Astrocyte (in vitro differentiated cells and primary cell): Measurements from ENCODE around the gene ELMO1. TPM values are rescaled to one million over a fixed set of nuclear protein-coding genes. Genes with fewer than 3 reads are reported as not detected.

ENCODE experiments used
- DNase-seq: peaks from one replicate; pipeline ENCODE4 v3.0.0-alpha.2; 2010; ENCODE audit warnings: low read depth
- FAIRE-seq: peaks from 2 replicates; lab custom pipeline; 2011; peaks lifted over from hg19 to GRCh38; lab: Jason Lieb, UNC
- H2AFZ ChIP-seq: 2 replicates; pipeline ENCODE4 v1.6.0; 2012; ENCODE audit warnings: low read depth, low read length, inconsistent platforms
- H3K27ac ChIP-seq: 2 replicates; pipeline ENCODE4 v1.5.1; 2011; ENCODE audit warnings: low read depth, low read length, inconsistent platforms
- H3K27me3 ChIP-seq: 2 replicates; pipeline ENCODE4 v1.6.0; 2011; ENCODE audit warnings: low read length, inconsistent platforms; ENCODE audit not compliant: insufficient read depth
- H3K36me3 ChIP-seq: 2 replicates; pipeline ENCODE4 v1.5.1; 2011; ENCODE audit warnings: low read length, inconsistent platforms; ENCODE audit not compliant: insufficient read depth
- H3K4me1 ChIP-seq: 2 replicates; pipeline ENCODE4 v1.5.1; 2011; ENCODE audit warnings: low read length, inconsistent platforms; ENCODE audit not compliant: insufficient read depth
- H3K4me2 ChIP-seq: 2 replicates; pipeline ENCODE4 v1.6.0; 2012; ENCODE audit warnings: low read length, inconsistent platforms
- H3K4me3 ChIP-seq: 2 replicates; pipeline ENCODE4 v1.5.1; 2011; ENCODE audit warnings: low read depth, mild to moderate bottlenecking, low read length, inconsistent platforms; ENCODE audit not compliant: insufficient read depth
- H3K79me2 ChIP-seq: 2 replicates; pipeline ENCODE4 v1.6.0; 2012; ENCODE audit warnings: mild to moderate bottlenecking, low read length, inconsistent platforms; ENCODE audit not compliant: insufficient read depth
- H3K9ac ChIP-seq: 2 replicates; pipeline ENCODE4 v1.6.0; 2012; ENCODE audit warnings: mild to moderate bottlenecking, low read length, inconsistent platforms
- H3K9me3 ChIP-seq: 2 replicates; pipeline ENCODE4 v1.5.1; 2012; ENCODE audit warnings: low read depth, mild to moderate bottlenecking, low read length, inconsistent platforms; ENCODE audit not compliant: insufficient read depth
- H4K20me1 ChIP-seq: 2 replicates; pipeline ENCODE4 v1.6.0; 2012; ENCODE audit warnings: low read length, inconsistent platforms; ENCODE audit not compliant: insufficient read depth
- H3K27ac Mint-ChIP-seq: one replicate; pipeline ENCODE4 v1.8.0; 2021; ENCODE audit warnings: mild to moderate bottlenecking, mixed read lengths; ENCODE audit not compliant: unreplicated experiment
- H3K27me3 Mint-ChIP-seq: one replicate; pipeline ENCODE4 v1.8.0; 2021; ENCODE audit warnings: low read depth, mixed read lengths; ENCODE audit not compliant: unreplicated experiment
- H3K36me3 Mint-ChIP-seq: one replicate; pipeline ENCODE4 v1.8.0; 2021; ENCODE audit warnings: low read depth, mixed read lengths; ENCODE audit not compliant: unreplicated experiment
- H3K4me1 Mint-ChIP-seq: one replicate; pipeline ENCODE4 v1.8.0; 2021; ENCODE audit warnings: low read depth, mixed read lengths; ENCODE audit not compliant: unreplicated experiment
- H3K4me3 Mint-ChIP-seq: one replicate; pipeline ENCODE4 v1.8.0; 2021; ENCODE audit warnings: mild to moderate bottlenecking, moderate library complexity, mixed read lengths; ENCODE audit not compliant: unreplicated experiment
- H3K9me3 Mint-ChIP-seq: one replicate; pipeline ENCODE4 v1.8.0; 2021; ENCODE audit warnings: mild to moderate bottlenecking, mixed read lengths; ENCODE audit not compliant: unreplicated experiment
- CTCF ChIP-seq: IDR thresholded peaks from 2 replicates; pipeline ENCODE4 v1.5.1; 2011; ENCODE audit warnings: low read depth, mild to moderate bottlenecking, inconsistent platforms, low read length, moderate library complexity; ENCODE audit not compliant: insufficient read depth
- EZH2 ChIP-seq: IDR thresholded peaks from 2 replicates; pipeline ENCODE4 v1.6.1; 2012; ENCODE audit warnings: mild to moderate bottlenecking, low read length, inconsistent platforms; ENCODE audit not compliant: insufficient read depth
- total RNA-seq: library from RNA; stranded (reverse); gene quantifications from 2 replicates; pipeline ENCODE4 v1.2.1, GENCODE V29; 2021

ELMO1 gene
- total RNA-seq, 1 donor from 2014 or later: 20.4 TPM

GRCh38 chr7:36838616-36839225 lies 609.9 kb downstream of the ELMO1 start:
- Mint-ChIP-seq H3K4me3 (no peak overlapping the region), H3K27ac (no peak overlapping the region), H3K36me3 (no peaks in the 10 kb centered on the region), H3K9me3 (no peaks in the 10 kb centered on the region), H3K27me3 (peaks cover 4% of the 10 kb centered on the region), H3K4me1 (peaks cover 3% of the 10 kb centered on the region)
- H3K9ac ChIP-seq: no peak overlapping the region
- H3K79me2 ChIP-seq: no peaks in the 10 kb centered on the region
- no peaks in the 10 kb centered on the region for H3K4me1 ChIP-seq
- H3K4me3 ChIP-seq: no peak overlapping the region
- no peak for FAIRE-seq
- H3K36me3 ChIP-seq: no peaks in the 10 kb centered on the region
- no peak overlapping the region for H3K4me2 ChIP-seq
- no peak for DNase-seq
- H3K27me3 ChIP-seq: no peaks in the 10 kb centered on the region
- no peaks in the 10 kb centered on the region for H3K9me3 ChIP-seq
- no peak overlapping the region for H3K27ac ChIP-seq
- H4K20me1 ChIP-seq: no peaks in the 10 kb centered on the region
- no peak overlapping the region for H2AFZ ChIP-seq
- TF ChIP-seq CTCF (no peak), EZH2 (no peak)

- FAIRE-seq: no peak
- H3K9me3 ChIP-seq: no peaks in the 10 kb centered on the region
- no peak for DNase-seq
- no peaks in the 10 kb centered on the region for H3K79me2 ChIP-seq
- Mint-ChIP-seq H3K36me3 (no peaks in the 10 kb centered on the region), H3K27ac (no peak overlapping the region), H3K9me3 (peaks cover 4% of the 10 kb centered on the region), H3K4me1 (no peaks in the 10 kb centered on the region), H3K4me3 (no peak overlapping the region), H3K27me3 (peaks cover 5% of the 10 kb centered on the region)
- H3K4me1 ChIP-seq: no peaks in the 10 kb centered on the region
- no peak overlapping the region for H2AFZ ChIP-seq
- no peak overlapping the region for H3K4me3 ChIP-seq
- H3K4me2 ChIP-seq: no peak overlapping the region
- H3K27me3 ChIP-seq: no peaks in the 10 kb centered on the region
- TF ChIP-seq EZH2 (no peak), CTCF (no peak)
- H3K27ac ChIP-seq: no peak overlapping the region
- no peak overlapping the region for H3K9ac ChIP-seq
- no peaks in the 10 kb centered on the region for H3K36me3 ChIP-seq
- no peaks in the 10 kb centered on the region for H4K20me1 ChIP-seq
These were observed 617.6 kb downstream of the ELMO1 start for GRCh38 chr7:36831049-36831448.
